ENCODE results near the gene PRKG1. TPM values are rescaled to one million over a fixed set of nuclear protein-coding genes. Genes with fewer than 3 reads are reported as not detected.

Gene PRKG1
- total RNA-seq, 1 experiment from 2014 or later: 16.5 TPM

DNA sequence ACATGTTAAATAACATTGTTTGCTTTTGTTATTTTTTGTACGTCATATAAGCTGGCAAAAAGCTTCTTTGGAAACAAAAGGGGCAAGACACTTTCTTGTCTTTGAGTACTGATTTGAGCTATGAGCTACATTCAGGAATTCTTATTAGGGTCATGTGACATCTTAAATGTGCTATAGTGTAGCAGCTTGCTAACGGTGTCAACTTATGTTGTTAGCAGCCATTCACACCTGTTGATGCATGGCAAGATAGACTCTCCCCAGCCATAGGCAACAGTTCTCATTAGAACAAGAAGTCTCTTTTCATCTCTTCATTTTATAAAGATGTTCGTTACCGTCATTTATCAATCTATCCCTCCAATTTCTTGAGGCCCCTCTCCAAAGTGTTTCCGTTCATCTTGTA, 411.4 kb downstream of the PRKG1 start (continued):
- TF ChIP-seq ZNF317 (CRISPR knock-in tag; IDR thresholded peaks at IDR 0.05; ENCODE audit: borderline replicate concordance, low read depth) (no peak), ZNF121 (CRISPR knock-in tag; IDR thresholded peaks at IDR 0.05) (no peak)
- TF ChIP-seq, protein P1, sequence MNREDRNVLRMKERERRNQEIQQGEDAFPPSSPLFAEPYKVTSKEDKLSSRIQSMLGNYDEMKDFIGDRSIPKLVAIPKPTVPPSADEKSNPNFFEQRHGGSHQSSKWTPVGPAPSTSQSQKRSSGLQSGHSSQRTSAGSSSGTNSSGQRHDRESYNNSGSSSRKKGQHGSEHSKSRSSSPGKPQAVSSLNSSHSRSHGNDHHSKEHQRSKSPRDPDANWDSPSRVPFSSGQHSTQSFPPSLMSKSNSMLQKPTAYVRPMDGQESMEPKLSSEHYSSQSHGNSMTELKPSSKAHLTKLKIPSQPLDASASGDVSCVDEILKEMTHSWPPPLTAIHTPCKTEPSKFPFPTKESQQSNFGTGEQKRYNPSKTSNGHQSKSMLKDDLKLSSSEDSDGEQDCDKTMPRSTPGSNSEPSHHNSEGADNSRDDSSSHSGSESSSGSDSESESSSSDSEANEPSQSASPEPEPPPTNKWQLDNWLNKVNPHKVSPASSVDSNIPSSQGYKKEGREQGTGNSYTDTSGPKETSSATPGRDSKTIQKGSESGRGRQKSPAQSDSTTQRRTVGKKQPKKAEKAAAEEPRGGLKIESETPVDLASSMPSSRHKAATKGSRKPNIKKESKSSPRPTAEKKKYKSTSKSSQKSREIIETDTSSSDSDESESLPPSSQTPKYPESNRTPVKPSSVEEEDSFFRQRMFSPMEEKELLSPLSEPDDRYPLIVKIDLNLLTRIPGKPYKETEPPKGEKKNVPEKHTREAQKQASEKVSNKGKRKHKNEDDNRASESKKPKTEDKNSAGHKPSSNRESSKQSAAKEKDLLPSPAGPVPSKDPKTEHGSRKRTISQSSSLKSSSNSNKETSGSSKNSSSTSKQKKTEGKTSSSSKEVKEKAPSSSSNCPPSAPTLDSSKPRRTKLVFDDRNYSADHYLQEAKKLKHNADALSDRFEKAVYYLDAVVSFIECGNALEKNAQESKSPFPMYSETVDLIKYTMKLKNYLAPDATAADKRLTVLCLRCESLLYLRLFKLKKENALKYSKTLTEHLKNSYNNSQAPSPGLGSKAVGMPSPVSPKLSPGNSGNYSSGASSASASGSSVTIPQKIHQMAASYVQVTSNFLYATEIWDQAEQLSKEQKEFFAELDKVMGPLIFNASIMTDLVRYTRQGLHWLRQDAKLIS (CRISPR knock-in tag; IDR thresholded peaks at IDR 0.05; ENCODE audit: borderline replicate concordance): no peak
- TF ChIP-seq, protein P2, sequence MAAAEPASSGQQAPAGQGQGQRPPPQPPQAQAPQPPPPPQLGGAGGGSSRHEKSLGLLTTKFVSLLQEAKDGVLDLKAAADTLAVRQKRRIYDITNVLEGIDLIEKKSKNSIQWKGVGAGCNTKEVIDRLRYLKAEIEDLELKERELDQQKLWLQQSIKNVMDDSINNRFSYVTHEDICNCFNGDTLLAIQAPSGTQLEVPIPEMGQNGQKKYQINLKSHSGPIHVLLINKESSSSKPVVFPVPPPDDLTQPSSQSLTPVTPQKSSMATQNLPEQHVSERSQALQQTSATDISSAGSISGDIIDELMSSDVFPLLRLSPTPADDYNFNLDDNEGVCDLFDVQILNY (CRISPR knock-in tag; IDR thresholded peaks at IDR 0.05): no peak

DNA sequence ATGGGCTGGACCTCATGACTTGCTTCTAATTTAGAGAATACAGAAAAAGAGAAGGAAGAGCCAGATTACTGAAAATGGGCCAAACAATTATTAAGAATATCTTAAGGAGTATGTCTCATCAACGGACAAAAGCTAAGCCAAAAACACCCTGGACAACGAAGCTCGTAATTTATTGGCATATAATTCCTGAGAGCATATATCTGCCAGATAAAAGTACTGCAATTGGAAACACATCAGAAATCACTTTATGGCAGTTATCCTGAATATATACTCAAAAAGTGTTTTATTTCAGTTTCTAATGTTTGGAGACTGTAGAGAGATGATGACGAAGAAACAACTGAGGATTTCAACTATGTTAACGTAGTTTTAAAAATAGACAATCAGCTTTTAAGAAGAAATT, 413.3 kb downstream of the PRKG1 start:
- TF ChIP-seq, protein P1 (CRISPR knock-in tag; IDR thresholded peaks at IDR 0.05; ENCODE audit: borderline replicate concordance): no peak
- TF ChIP-seq RORB (CRISPR knock-in tag; IDR thresholded peaks at IDR 0.05) (no peak), GRHL2 (CRISPR knock-in tag; IDR thresholded peaks at IDR 0.05; ENCODE audit: insufficient replicate concordance, severe bottlenecking) (no peak), ZNF425 (CRISPR knock-in tag; conservative IDR thresholded peaks at IDR 0.05) (no peak), KAT7 (CRISPR knock-in tag; IDR thresholded peaks at IDR 0.05; ENCODE audit: borderline replicate concordance) (no peak), ZNF138 (CRISPR knock-in tag; conservative IDR thresholded peaks at IDR 0.05) (no peak), TEAD4 (CRISPR knock-in tag; IDR thresholded peaks at IDR 0.05) (no peak)
- TF ChIP-seq, protein P3, sequence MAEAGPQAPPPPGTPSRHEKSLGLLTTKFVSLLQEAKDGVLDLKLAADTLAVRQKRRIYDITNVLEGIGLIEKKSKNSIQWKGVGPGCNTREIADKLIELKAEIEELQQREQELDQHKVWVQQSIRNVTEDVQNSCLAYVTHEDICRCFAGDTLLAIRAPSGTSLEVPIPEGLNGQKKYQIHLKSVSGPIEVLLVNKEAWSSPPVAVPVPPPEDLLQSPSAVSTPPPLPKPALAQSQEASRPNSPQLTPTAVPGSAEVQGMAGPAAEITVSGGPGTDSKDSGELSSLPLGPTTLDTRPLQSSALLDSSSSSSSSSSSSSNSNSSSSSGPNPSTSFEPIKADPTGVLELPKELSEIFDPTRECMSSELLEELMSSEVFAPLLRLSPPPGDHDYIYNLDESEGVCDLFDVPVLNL (CRISPR knock-in tag; IDR thresholded peaks at IDR 0.05; ENCODE audit: borderline replicate concordance, low read depth): no peak
- DNase-seq (ENCODE audit: low spot score) (no peak), ATAC-seq (no peak)
- Mint-ChIP-seq H3K4me3 (no peak overlapping the region), H3K27ac (no peak overlapping the region), H3K9me3 (no peaks in the 10 kb centered on the region), H3K27me3 (ENCODE audit: low read depth) (no peaks in the 10 kb centered on the region), H3K4me1 (peaks cover 14% of the 10 kb centered on the region), H3K36me3 (no peaks in the 10 kb centered on the region)
- ChIA-PET CTCF (no interaction called here), POLR2A (no interaction called here)

Measured in WTC11 (cell line).